Fibroblast of lung (primary cell): ENCODE results near the gene FIP1L1.

Experiments
- CTCF ChIP-seq, 2 donors: IDR thresholded peaks in 1 of 2; conservative IDR thresholded peaks in 1 of 2; 1 replicate in 1 of 2; 2 replicates in 1 of 2; pipeline ENCODE4 v1.5.1; 2011 to 2012; ENCODE audit warnings: low read length in 2 of 2, control low read depth in 1 of 2, inconsistent platforms in 1 of 2, low read depth in 1 of 2, mild to moderate bottlenecking in 1 of 2
- EZH2 ChIP-seq: IDR thresholded peaks from 2 replicates; pipeline ENCODE4 v1.5.1; 2012; ENCODE audit warnings: low read length, control low read depth, mild to moderate bottlenecking; ENCODE audit errors: missing control alignments

DNA sequence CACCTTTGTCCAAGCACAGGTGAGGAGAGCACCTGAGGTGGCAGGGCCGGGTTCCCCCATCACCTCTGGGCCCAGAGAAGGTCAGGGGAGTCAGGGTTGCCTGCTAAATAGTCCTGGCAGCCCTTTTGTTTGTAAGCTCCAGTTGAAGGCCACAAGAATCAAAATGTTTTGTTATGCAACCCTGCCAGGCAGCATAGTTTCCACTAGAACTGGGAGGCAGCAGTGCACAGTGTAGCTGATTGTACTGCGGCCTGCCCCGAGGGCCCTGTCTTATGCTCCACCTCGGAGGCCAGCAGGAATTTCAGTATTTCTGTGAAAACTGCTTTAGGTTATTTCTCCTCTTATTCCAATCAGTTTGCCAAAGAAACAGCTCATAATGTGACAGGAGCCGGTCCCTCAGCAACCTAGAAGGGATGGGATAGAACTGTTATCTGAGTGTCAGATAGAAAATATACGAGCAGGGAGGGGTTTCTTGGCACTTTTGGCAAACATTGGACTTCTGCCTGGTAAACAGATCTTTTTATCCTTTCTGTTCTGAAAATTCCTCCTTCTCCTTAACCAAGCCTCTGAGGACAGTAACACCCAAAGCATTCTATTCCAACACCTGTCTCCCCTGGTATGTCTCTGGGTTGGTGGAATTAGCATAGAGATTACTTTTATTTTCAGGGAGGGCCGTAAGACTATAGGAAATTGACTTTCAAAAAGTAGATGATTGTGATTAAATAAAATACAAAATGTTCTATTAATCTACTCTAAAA is 120.2 kb downstream of the FIP1L1 start:
- TF ChIP-seq CTCF (conservative IDR thresholded peaks at IDR 0.05 in 1 of 2, IDR thresholded peaks at IDR 0.05 in 1 of 2; ENCODE audit: low read depth in 1 of 2, low read length in 2 of 2) (peak in 1 of 2 donors; percentile 35), EZH2 (no peak)
